ENCODE measurements around the gene SMIM13. TPM values are rescaled to one million over a fixed set of nuclear protein-coding genes. Genes with fewer than 3 reads are reported as not detected.

SMIM13 gene
- total RNA-seq, 4 donors from 2014 or later, result 4.1 to 6.3 (median 4.7) TPM

DNA sequence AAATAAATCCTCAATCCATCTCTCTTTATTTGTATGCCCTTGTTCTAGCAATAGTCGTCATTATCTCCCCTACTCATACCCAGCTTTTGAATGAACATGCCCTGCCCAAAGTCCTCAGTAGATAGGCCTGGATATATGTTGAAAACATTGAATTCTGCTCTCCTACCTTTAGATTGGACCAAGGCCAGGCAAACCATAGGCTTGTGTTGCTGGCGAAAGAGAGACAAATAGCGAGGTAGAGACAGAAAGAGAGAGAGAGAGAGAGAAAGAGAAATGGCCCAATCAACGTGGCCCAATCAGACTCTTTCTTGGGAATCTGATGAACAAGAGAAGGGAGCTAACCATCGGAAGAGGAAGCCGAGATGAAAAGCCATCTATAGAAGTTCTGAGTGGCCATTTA, 93.7 kb downstream of the SMIM13 start:
- Histone ChIP-seq H3K27ac (no peak overlapping the region), H3K27me3 (no peaks in the 10 kb centered on the region), H3K36me3 (peaks cover 0 to 81% (median 6%) of the 10 kb centered on the region in 3 donors), H3K4me3 (no peak overlapping the region), H3K9me3 (no peaks in the 10 kb centered on the region), H3K4me1 (no peaks in the 10 kb centered on the region)
- DNase-seq, result no peak
- TF ChIP-seq, protein P1, sequence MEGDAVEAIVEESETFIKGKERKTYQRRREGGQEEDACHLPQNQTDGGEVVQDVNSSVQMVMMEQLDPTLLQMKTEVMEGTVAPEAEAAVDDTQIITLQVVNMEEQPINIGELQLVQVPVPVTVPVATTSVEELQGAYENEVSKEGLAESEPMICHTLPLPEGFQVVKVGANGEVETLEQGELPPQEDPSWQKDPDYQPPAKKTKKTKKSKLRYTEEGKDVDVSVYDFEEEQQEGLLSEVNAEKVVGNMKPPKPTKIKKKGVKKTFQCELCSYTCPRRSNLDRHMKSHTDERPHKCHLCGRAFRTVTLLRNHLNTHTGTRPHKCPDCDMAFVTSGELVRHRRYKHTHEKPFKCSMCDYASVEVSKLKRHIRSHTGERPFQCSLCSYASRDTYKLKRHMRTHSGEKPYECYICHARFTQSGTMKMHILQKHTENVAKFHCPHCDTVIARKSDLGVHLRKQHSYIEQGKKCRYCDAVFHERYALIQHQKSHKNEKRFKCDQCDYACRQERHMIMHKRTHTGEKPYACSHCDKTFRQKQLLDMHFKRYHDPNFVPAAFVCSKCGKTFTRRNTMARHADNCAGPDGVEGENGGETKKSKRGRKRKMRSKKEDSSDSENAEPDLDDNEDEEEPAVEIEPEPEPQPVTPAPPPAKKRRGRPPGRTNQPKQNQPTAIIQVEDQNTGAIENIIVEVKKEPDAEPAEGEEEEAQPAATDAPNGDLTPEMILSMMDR (IDR thresholded peaks at IDR 0.05), result no peak
- no peak for TF ChIP-seq POLR2A (IDR thresholded peaks at IDR 0.05)

Small RNAs within 50 kb of the gene (small RNA-seq; reads per million reads assigned to genes)
- 0 reads per million in 2 donors for gene AL136139.1

Other genes with a start within 250 kb of the SMIM13 start
- gene GCM2, start 211.8 kb upstream of the SMIM13 start, total RNA-seq, result not detected
- 1 to 10 TPM in 1 of 4 donors, under 1 TPM in 1, not detected in 2; 0.67 to 5.0 TPM for gene SYCP2L, start 206.8 kb upstream of the SMIM13 start, total RNA-seq
- gene ELOVL2, start 49.5 kb upstream of the SMIM13 start, total RNA-seq, result under 1 TPM in 2 of 4 donors, not detected in 2; 0.18 to 0.27 TPM
- gene ERVFRD-1, start 17.9 kb downstream of the SMIM13 start, total RNA-seq, result not detected
- gene NEDD9, start 138.8 kb downstream of the SMIM13 start, total RNA-seq, result 10 to 100 TPM; 63.9 to 97.0 (median 87.5) TPM

Data from Peyer's patch (tissue), 4 donors.